Liver (tissue), 9 donors: ENCODE data around the gene OTOP3. TPM values are rescaled to one million over a fixed set of nuclear protein-coding genes. Genes with fewer than 3 reads are reported as not detected.

Experiments used
- DNase-seq: peaks from one replicate; pipeline ENCODE4 v3.0.0-alpha.2; 2017; ENCODE audit warnings: low spot score
- H3K27ac ChIP-seq, 2 donors: one replicate each; pipeline ENCODE4 v1.7.0; 2013; ENCODE audit warnings: inconsistent platforms in 2 of 2, low read length in 2 of 2, control low read depth in 1 of 2, low read depth in 1 of 2, mild to moderate bottlenecking in 1 of 2
- H3K27me3 ChIP-seq, 4 donors: one replicate each; pipeline versions ENCODE4 v1.6.1 to v1.7.0; 2013; ENCODE audit warnings: low read length in 3 of 4, inconsistent platforms in 1 of 4, mild to moderate bottlenecking in 1 of 4, moderate library complexity in 1 of 4; ENCODE audit not compliant: control insufficient read depth in 4 of 4, insufficient read depth in 4 of 4
- H3K36me3 ChIP-seq, 4 donors: one replicate each; pipeline versions ENCODE4 v1.6.1 to v1.7.0; 2013; ENCODE audit warnings: low read length in 3 of 4, mild to moderate bottlenecking in 3 of 4, low read depth in 1 of 4, moderate library complexity in 1 of 4; ENCODE audit not compliant: control insufficient read depth in 4 of 4, insufficient read depth in 3 of 4
- H3K4me1 ChIP-seq, 4 donors: one replicate each; pipeline versions ENCODE4 v1.6.1 to v1.7.0; 2013; ENCODE audit warnings: low read length in 3 of 4, mild to moderate bottlenecking in 3 of 4, moderate library complexity in 1 of 4; ENCODE audit not compliant: control insufficient read depth in 4 of 4, insufficient read depth in 4 of 4
- H3K4me3 ChIP-seq, 3 donors: one replicate each; pipeline versions ENCODE4 v1.6.1 to v1.7.0; 2013; ENCODE audit warnings: low read length in 3 of 3, control low read depth in 1 of 3, low read depth in 1 of 3, mild to moderate bottlenecking in 1 of 3
- H3K9ac ChIP-seq, 2 donors: one replicate each; pipeline ENCODE4 v1.7.0; 2013; ENCODE audit warnings: low read length in 2 of 2, mild to moderate bottlenecking in 2 of 2, moderate library complexity in 2 of 2, control low read depth in 1 of 2, low read depth in 1 of 2
- H3K9me3 ChIP-seq, 4 donors: one replicate each; pipeline versions ENCODE4 v1.6.1 to v1.7.0; 2013; ENCODE audit warnings: low read length in 3 of 4; ENCODE audit not compliant: control insufficient read depth in 4 of 4
- EGR1 ChIP-seq, 2 donors: IDR thresholded peaks; 2 replicates each; pipeline ENCODE4 v1.6.1; 2016 to 2018; ENCODE audit warnings: antibody characterized with exemption in 2 of 2, low read depth in 2 of 2
- FOXA2 ChIP-seq: IDR thresholded peaks from 2 replicates; pipeline ENCODE4 v1.6.1; 2016; ENCODE audit warnings: antibody characterized with exemption
- GABPA ChIP-seq, 2 donors: IDR thresholded peaks in 1 of 2; conservative IDR thresholded peaks in 1 of 2; 2 replicates each; pipeline ENCODE4 v1.6.1; 2016; ENCODE audit warnings: antibody characterized with exemption in 2 of 2, mild to moderate bottlenecking in 1 of 2, moderate library complexity in 1 of 2
- HNF4A ChIP-seq, 2 donors: conservative IDR thresholded peaks; 2 replicates each; pipeline ENCODE4 v1.6.1; 2016; ENCODE audit warnings: antibody characterized with exemption in 2 of 2, mild to moderate bottlenecking in 2 of 2
- HNF4G ChIP-seq: IDR thresholded peaks from 2 replicates; pipeline ENCODE4 v1.6.1; 2016; ENCODE audit warnings: antibody characterized with exemption
- JUND ChIP-seq, 2 donors: IDR thresholded peaks; 2 replicates each; pipeline ENCODE4 v1.6.1; 2016; ENCODE audit warnings: antibody characterized with exemption in 2 of 2
- NR2F2 ChIP-seq: IDR thresholded peaks from 2 replicates; pipeline ENCODE4 v1.6.1; 2016; ENCODE audit warnings: antibody characterized with exemption
- RAD21 ChIP-seq, 2 donors: IDR thresholded peaks; 2 replicates each; pipeline ENCODE4 v1.6.1; 2016; ENCODE audit warnings: antibody characterized with exemption in 2 of 2, mild to moderate bottlenecking in 2 of 2
- RXRA ChIP-seq, 2 donors: IDR thresholded peaks; 2 replicates each; pipeline ENCODE4 v1.6.1; 2017 to 2018; ENCODE audit warnings: antibody characterized with exemption in 2 of 2, mild to moderate bottlenecking in 1 of 2
- SP1 ChIP-seq: IDR thresholded peaks from 2 replicates; pipeline ENCODE4 v1.6.1; 2018; ENCODE audit warnings: antibody characterized with exemption, mild to moderate bottlenecking
- TAF1 ChIP-seq: conservative IDR thresholded peaks from 2 replicates; pipeline ENCODE4 v1.6.1; 2016; ENCODE audit warnings: antibody characterized with exemption, mild to moderate bottlenecking
- WGBS: extraction: QIAGEN DNeasy Blood & Tissue Kit; methylation state at CpG from one replicate; pipeline ENCODE4 v1.1.7; 2013; 5-methylcytosine and 5-hydroxymethylcytosine counted together
- polyA plus RNA-seq, 2 donors: library from polyadenylated mRNA; stranded (reverse) in 1 of 2; unstranded in 1 of 2; fragments of 200-250 nt in 1 of 2; fragments of >200 nt in 1 of 2; fragmentation: Nextera tagmentation in 1 of 2; extraction: Ambion mirVana in 1 of 2; gene quantifications; one replicate each; pipeline versions ENCODE4 v1.2.1 to v1.2.3, GENCODE V29; 2013 to 2015
- total RNA-seq, 2 donors: library from RNA; depleted of rRNA; stranded (reverse); fragments of >200 nt; gene quantifications; one replicate each; pipeline ENCODE4 v1.2.3, GENCODE V29; 2014
- TF ChIP-seq, protein P1 (sequence below): fragments of 150-350 bp; IDR thresholded peaks from 2 replicates; pipeline ENCODE4 v1.5.1; 2017; ENCODE audit warnings: improper control_type of control experiment, low read depth, low read length; ENCODE audit not compliant: missing input control
- TF ChIP-seq, protein P2 (sequence below): IDR thresholded peaks from 2 replicates; pipeline ENCODE4 v1.6.1; 2016; ENCODE audit warnings: antibody characterized with exemption
- TF ChIP-seq, protein P3 (sequence below): IDR thresholded peaks from 2 replicates; pipeline ENCODE4 v1.6.1; 2016; ENCODE audit warnings: antibody characterized with exemption
- donor health status: healthy.
- donor health status: healthy.
- donor health status: healthy.
- donor health status: healthy.
- donor health status: healthy.

Gene OTOP3
- total and polyA plus RNA-seq, 4 donors = not detected

DNA sequence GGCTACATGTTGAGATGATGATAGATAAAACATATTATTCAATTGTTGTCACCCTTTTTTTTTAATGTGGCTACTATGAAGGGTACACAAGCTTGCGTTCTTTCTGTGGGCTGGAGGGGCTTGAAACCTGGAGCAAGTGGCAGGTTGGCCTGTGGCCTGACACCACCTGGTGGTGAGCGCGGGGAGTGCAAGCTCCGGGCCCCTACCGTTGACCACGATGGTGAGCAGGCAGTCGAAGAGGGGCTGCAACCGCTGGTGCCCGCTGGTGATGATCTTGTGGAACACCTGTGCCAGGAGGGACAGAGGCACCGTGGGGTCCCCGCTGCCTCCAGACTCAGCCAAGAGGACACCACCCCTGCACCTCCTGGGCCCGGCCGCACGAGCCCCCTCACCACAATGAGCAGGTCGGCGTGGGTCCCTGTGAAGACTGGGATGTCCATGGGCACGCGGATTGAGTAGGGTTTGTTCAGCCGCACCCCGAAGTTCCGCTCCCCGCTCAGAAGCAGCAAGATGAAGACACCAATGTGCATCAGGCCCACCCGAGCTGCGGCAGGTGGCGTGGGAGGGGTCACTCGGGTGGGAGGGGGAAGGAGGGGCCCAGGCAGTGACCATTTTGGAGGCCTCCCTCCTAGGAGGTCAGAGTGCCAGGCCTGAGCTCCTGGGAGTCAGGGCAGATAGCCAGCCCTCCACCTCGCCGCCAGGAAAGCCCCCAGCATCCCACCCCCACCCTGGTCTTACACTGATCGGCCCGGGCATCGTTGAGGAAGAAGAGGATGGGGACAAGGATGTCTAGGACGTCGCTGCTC, 22.4 kb downstream of the OTOP3 start:
- peak; percentile 90 for DNase-seq
- no peak overlapping the region for H3K27ac ChIP-seq
- TF ChIP-seq SP1 (no peak), FOXA2 (no peak), RAD21 (IDR thresholded peaks at IDR 0.05) (peak; percentile 76 to 87), RXRA (IDR thresholded peaks at IDR 0.05) (no peak), EGR1 (IDR thresholded peaks at IDR 0.05; ENCODE audit: low read depth in 2 of 2) (no peak), GABPA (IDR thresholded peaks at IDR 0.05 in 1 of 2, conservative IDR thresholded peaks at IDR 0.05 in 1 of 2) (no peak)
- TF ChIP-seq, protein P1, sequence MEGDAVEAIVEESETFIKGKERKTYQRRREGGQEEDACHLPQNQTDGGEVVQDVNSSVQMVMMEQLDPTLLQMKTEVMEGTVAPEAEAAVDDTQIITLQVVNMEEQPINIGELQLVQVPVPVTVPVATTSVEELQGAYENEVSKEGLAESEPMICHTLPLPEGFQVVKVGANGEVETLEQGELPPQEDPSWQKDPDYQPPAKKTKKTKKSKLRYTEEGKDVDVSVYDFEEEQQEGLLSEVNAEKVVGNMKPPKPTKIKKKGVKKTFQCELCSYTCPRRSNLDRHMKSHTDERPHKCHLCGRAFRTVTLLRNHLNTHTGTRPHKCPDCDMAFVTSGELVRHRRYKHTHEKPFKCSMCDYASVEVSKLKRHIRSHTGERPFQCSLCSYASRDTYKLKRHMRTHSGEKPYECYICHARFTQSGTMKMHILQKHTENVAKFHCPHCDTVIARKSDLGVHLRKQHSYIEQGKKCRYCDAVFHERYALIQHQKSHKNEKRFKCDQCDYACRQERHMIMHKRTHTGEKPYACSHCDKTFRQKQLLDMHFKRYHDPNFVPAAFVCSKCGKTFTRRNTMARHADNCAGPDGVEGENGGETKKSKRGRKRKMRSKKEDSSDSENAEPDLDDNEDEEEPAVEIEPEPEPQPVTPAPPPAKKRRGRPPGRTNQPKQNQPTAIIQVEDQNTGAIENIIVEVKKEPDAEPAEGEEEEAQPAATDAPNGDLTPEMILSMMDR = peak; percentile 88
- TF ChIP-seq, protein P2, sequence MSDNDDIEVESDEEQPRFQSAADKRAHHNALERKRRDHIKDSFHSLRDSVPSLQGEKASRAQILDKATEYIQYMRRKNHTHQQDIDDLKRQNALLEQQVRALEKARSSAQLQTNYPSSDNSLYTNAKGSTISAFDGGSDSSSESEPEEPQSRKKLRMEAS = no peak
- peaks cover 0 to 3% (median 1%) of the 10 kb centered on the region in 4 donors for H3K4me1 ChIP-seq
- H3K9ac ChIP-seq = no peak overlapping the region
- H3K36me3 ChIP-seq = peaks cover 0 to 2% (median 1%) of the 10 kb centered on the region in 4 donors
- 41% methylated on average over 33 of the region's 33 CpGs for WGBS
- no peak overlapping the region for H3K4me3 ChIP-seq
- H3K9me3 ChIP-seq = no peaks in the 10 kb centered on the region
- H3K27me3 ChIP-seq = no peaks in the 10 kb centered on the region

GRCh38 chr17:74959826-74960515, 24.3 kb downstream of the OTOP3 start:
- 67% methylated on average over 14 of the region's 14 CpGs for WGBS

More at GRCh38 chr17:74959826-74960515, 24.3 kb downstream of the OTOP3 start:
- Histone ChIP-seq H3K36me3 (peaks cover 0 to 2% (median 1%) of the 10 kb centered on the region in 4 donors), H3K4me1 (peaks cover 0 to 3% (median 1%) of the 10 kb centered on the region in 4 donors), H3K27me3 (no peaks in the 10 kb centered on the region), H3K27ac (no peak overlapping the region), H3K9ac (no peak overlapping the region), H3K4me3 (no peak overlapping the region), H3K9me3 (no peaks in the 10 kb centered on the region)
- DNase-seq = no peak
- TF ChIP-seq GABPA (IDR thresholded peaks at IDR 0.05 in 1 of 2, conservative IDR thresholded peaks at IDR 0.05 in 1 of 2) (no peak), JUND (IDR thresholded peaks at IDR 0.05) (no peak), NR2F2 (no peak), TAF1 (no peak), RXRA (IDR thresholded peaks at IDR 0.05) (no peak), EGR1 (IDR thresholded peaks at IDR 0.05; ENCODE audit: low read depth in 2 of 2) (no peak), HNF4G (no peak), HNF4A (conservative IDR thresholded peaks at IDR 0.05) (no peak)
- TF ChIP-seq, protein P3, sequence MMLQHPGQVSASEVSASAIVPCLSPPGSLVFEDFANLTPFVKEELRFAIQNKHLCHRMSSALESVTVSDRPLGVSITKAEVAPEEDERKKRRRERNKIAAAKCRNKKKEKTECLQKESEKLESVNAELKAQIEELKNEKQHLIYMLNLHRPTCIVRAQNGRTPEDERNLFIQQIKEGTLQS = no peak
- TF ChIP-seq, protein P1 = no peak
